ENCODE measurements around the gene RELB. TPM values are rescaled to one million over a fixed set of nuclear protein-coding genes. Genes with fewer than 3 reads are reported as not detected.

The RELB gene, protein sequence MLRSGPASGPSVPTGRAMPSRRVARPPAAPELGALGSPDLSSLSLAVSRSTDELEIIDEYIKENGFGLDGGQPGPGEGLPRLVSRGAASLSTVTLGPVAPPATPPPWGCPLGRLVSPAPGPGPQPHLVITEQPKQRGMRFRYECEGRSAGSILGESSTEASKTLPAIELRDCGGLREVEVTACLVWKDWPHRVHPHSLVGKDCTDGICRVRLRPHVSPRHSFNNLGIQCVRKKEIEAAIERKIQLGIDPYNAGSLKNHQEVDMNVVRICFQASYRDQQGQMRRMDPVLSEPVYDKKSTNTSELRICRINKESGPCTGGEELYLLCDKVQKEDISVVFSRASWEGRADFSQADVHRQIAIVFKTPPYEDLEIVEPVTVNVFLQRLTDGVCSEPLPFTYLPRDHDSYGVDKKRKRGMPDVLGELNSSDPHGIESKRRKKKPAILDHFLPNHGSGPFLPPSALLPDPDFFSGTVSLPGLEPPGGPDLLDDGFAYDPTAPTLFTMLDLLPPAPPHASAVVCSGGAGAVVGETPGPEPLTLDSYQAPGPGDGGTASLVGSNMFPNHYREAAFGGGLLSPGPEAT
- total RNA-seq (1 to 10 TPM; 2.3 to 6.5 (median 3.3) TPM), polyA plus RNA-seq (2.4 TPM)
- long read RNA-seq, donor 1, partial matches to known transcripts = 1 of 5 reads
- long read RNA-seq, donor 1, other reads (novel, unspliced or antisense) = 1 of 5 reads
- long read RNA-seq, donor 2, partial matches to known transcripts = 1 of 4 reads
- long read RNA-seq, donor 2, other reads (novel, unspliced or antisense) = 1 of 4 reads
- long read RNA-seq, donor 3, transcript RELB-202 (11 exons, 2,219 nt) = major isoform, 7 of 9 reads
- long read RNA-seq, donor 3, partial matches to known transcripts = 2 of 9 reads
- long read RNA-seq, donor 3, other reads (novel, unspliced or antisense) = 0 of 9 reads
- long read RNA-seq, donor 4, partial matches to known transcripts = 0 of 1 reads
- long read RNA-seq, donor 4, other reads (novel, unspliced or antisense) = 0 of 1 reads

DNA sequence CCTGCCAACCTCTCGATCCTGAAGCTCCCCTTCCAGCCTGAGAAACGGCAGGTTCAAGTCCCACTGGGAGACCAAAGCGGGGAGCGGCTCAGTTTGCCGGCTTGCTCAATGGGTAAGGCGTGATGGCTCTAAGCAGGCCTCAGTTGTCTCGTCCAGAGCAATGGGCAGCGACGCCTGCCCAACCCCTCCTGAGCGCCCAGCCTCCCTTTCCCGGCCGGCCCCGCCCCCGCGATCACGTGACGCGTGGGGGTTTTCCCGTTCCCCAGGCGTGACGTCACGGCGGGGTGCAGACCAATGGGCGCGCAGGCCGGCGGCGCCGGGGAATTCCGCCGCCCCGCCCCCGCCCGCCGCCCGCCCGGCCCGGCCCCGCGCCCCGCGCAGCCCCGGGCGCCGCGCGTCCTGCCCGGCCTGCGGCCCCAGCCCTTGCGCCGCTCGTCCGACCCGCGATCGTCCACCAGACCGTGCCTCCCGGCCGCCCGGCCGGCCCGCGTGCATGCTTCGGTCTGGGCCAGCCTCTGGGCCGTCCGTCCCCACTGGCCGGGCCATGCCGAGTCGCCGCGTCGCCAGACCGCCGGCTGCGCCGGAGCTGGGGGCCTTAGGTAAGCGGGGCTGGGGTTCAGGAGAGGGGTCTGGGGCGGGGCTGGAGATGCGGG, at the start of gene RELB:
TSS of gene RELB (plus strand) at position 378 of the 653 bp plus-strand sequence. CDS start at position 494, 116 bp downstream.
- Histone ChIP-seq H3K4me1 (ENCODE audit: control insufficient read depth, insufficient read depth, low read length) (no peaks in the 10 kb centered on the region), H3K4me3 (ENCODE audit: low read length) (peak within 1 kb of the TSS; percentile 80), H3K27ac (ENCODE audit: low read length) (peak within 1 kb of the TSS; percentile 84), H3K27me3 (ENCODE audit: control insufficient read depth, insufficient read depth) (no peaks in the 10 kb centered on the region), H3K9me3 (ENCODE audit: control insufficient read depth, low read length) (no peaks in the 10 kb centered on the region)
- intact Hi-C loops (cut with DNase I) = no loop called here
- 2% methylated on average over 79 of the region's 79 CpGs for WGBS
- peak; percentile 63 to 65 for ATAC-seq
- DNase-seq = peak; percentile 97 to 98 (median 98)

DNA sequence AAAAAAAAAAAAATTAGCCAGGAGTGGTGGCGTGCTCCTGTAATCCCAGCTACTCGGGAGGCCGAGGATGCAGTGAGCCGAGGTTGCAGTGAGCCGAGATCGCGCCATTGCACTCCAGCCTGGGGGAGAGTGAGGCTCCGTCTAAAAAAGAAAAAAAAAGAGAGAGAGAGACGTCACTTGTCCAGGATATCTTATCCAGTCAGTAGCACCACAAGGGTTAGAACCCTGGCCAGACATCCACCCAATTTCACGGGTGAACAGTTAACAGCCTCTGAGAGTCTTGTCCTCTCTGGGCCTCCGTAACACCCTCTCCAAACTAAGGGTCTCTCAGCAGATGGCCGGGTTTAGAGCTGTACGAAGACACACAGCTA, 47.0 kb upstream of the RELB start:
- Histone ChIP-seq H3K4me3 (ENCODE audit: low read length) (peak overlapping the region; percentile 93), H3K4me1 (ENCODE audit: control insufficient read depth, insufficient read depth, low read length) (peaks cover 5% of the 10 kb centered on the region), H3K27me3 (ENCODE audit: control insufficient read depth, insufficient read depth) (no peaks in the 10 kb centered on the region), H3K9me3 (ENCODE audit: control insufficient read depth, low read length) (no peaks in the 10 kb centered on the region), H3K27ac (ENCODE audit: low read length) (peak overlapping the region; percentile 97)
- 30% methylated on average over 13 of the region's 13 CpGs for WGBS
- intact Hi-C loops (cut with DNase I) = loop anchor here in 3 of 4 donors (5.0 kb wide), 1 partner anchor 52 kb away; no protein-coding TSS in a partner anchor
- ATAC-seq = no peak
- DNase-seq = no peak

GRCh38 chr19:44954649-44955504, 46.4 kb upstream of the RELB start, which contains the start of gene CLPTM1:
TSS of gene CLPTM1 (plus strand) at chr19:44955380. CDS start at chr19:44955396, 16 bp downstream.
- no peaks in the 10 kb centered on the region for H3K27me3 ChIP-seq (ENCODE audit: control insufficient read depth, insufficient read depth)
- ATAC-seq = peak; percentile 95 to 97
- no peaks in the 10 kb centered on the region for H3K9me3 ChIP-seq (ENCODE audit: control insufficient read depth, low read length)
- WGBS = under 1% methylated on average over 65 of the region's 65 CpGs
- peak; percentile 98 to 99 (median 99) for DNase-seq
- H3K4me3 ChIP-seq (ENCODE audit: low read length) = peak within 1 kb of the TSS; percentile 93
- peak within 1 kb of the TSS; percentile 97 for H3K27ac ChIP-seq (ENCODE audit: low read length)
- intact Hi-C loops (cut with DNase I) = loop anchor here in 3 of 4 donors (5.0 kb wide), 1 partner anchor 53 kb away; no protein-coding TSS in a partner anchor
- H3K4me1 ChIP-seq (ENCODE audit: control insufficient read depth, insufficient read depth, low read length) = peaks cover 5% of the 10 kb centered on the region

- ATAC-seq = no peak
- H3K4me1 ChIP-seq (ENCODE audit: control insufficient read depth, insufficient read depth, low read length) = peaks cover 5% of the 10 kb centered on the region
Measured at GRCh38 chr19:44955505-44956439, 45.5 kb upstream of the RELB start.

GRCh38 chr19:44957526-44957925, 43.7 kb upstream of the RELB start:
- Histone ChIP-seq H3K9me3 (ENCODE audit: control insufficient read depth, low read length) (no peaks in the 10 kb centered on the region), H3K4me1 (ENCODE audit: control insufficient read depth, insufficient read depth, low read length) (peaks cover 5% of the 10 kb centered on the region), H3K27me3 (ENCODE audit: control insufficient read depth, insufficient read depth) (no peaks in the 10 kb centered on the region), H3K27ac (ENCODE audit: low read length) (no peak overlapping the region), H3K4me3 (ENCODE audit: low read length) (no peak overlapping the region)
- ATAC-seq = no peak
- no peak for DNase-seq
- WGBS = 70% methylated on average over 7 of the region's 7 CpGs
- intact Hi-C loops (cut with DNase I) = no loop called here

More at GRCh38 chr19:44955505-44956439, 45.5 kb upstream of the RELB start:
- 3% methylated on average over 40 of the region's 40 CpGs for WGBS
- Histone ChIP-seq H3K27ac (ENCODE audit: low read length) (peak overlapping the region; percentile 73), H3K4me3 (ENCODE audit: low read length) (peak overlapping the region; percentile 93), H3K27me3 (ENCODE audit: control insufficient read depth, insufficient read depth) (no peaks in the 10 kb centered on the region), H3K9me3 (ENCODE audit: control insufficient read depth, low read length) (no peaks in the 10 kb centered on the region)
- intact Hi-C loops (cut with DNase I) = no loop called here
- DNase-seq = no peak

- no peaks in the 10 kb centered on the region for H3K27me3 ChIP-seq (ENCODE audit: control insufficient read depth, insufficient read depth)
- H3K9me3 ChIP-seq (ENCODE audit: control insufficient read depth, low read length) = no peaks in the 10 kb centered on the region
- intact Hi-C loops (cut with DNase I) = no loop called here
- peaks cover 5% of the 10 kb centered on the region for H3K4me1 ChIP-seq (ENCODE audit: control insufficient read depth, insufficient read depth, low read length)
- H3K27ac ChIP-seq (ENCODE audit: low read length) = no peak overlapping the region
- DNase-seq (no peak), ATAC-seq (no peak)
- 77% methylated on average over 9 of the region's 9 CpGs for WGBS
- no peak overlapping the region for H3K4me3 ChIP-seq (ENCODE audit: low read length)
Measured at GRCh38 chr19:44958090-44958489, 43.2 kb upstream of the RELB start.

DNA sequence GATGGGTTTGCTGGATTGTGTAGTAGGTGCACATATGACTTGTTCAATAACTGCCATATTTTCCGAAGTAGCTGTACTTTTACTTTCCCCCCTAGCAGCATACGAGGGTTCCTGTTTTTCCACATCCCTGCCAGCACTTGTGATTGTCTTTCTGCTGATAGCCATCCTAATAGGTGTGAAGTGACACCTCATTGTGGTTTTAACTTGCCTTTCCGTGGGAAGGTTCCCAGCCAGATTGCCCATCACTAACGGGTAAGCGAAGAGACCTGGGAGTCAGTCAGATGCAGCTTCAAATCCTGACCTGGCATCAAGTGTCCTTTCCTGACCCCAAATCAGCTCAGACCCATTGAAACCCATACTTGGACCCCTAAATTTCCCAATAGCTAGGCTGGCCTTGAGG, 41.6 kb upstream of the RELB start:
- Histone ChIP-seq H3K4me1 (ENCODE audit: control insufficient read depth, insufficient read depth, low read length) (peaks cover 5% of the 10 kb centered on the region), H3K27me3 (ENCODE audit: control insufficient read depth, insufficient read depth) (no peaks in the 10 kb centered on the region), H3K4me3 (ENCODE audit: low read length) (no peak overlapping the region), H3K27ac (ENCODE audit: low read length) (no peak overlapping the region), H3K9me3 (ENCODE audit: control insufficient read depth, low read length) (no peaks in the 10 kb centered on the region)
- WGBS = 65% methylated on average over 5 of the region's 5 CpGs
- DNase-seq (no peak), ATAC-seq (no peak)
- intact Hi-C loops (cut with DNase I) = no loop called here

DNA sequence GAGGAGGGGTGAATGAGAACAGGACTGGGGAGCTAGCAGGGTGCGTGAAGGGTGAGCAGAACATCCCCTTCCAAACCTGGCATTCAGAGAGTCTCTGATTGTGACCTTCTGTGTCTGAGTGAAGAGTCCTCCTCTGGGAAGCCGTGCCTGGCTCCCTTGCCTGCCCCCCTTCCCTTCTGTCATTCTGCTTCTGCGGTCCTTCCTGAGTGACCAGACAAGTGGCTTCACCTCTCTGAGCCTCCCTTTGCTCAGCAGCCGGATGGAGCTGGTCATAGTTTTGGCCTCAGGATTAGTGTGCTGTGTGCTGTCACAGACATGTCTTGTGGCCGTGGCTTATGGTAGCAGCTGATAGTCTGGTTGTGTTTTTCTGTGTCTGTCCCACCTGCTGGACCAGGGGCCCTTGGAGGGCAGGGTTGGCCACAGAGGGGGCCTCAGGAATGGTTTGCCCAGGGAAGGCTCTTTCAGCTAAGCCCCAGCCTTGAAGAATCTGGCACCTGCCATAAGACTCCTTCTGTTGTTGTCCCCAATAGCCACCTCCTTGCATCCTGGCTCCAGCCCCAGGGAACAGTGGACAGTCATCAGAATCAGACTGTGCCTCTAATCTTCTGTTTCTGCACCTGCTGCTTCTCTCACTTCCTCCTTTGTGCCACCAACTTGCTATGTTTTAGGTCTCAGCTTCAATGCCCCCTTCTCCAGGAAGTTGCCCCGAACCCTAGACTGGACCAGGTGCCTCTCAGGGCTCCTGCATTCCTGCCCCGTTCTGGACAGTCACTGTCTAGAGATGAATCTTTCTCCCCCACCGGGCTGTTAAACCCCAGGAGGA, 40.1 kb upstream of the RELB start:
- Histone ChIP-seq H3K4me3 (ENCODE audit: low read length) (no peak overlapping the region), H3K27me3 (ENCODE audit: control insufficient read depth, insufficient read depth) (no peaks in the 10 kb centered on the region), H3K9me3 (ENCODE audit: control insufficient read depth, low read length) (no peaks in the 10 kb centered on the region), H3K27ac (ENCODE audit: low read length) (no peak overlapping the region), H3K4me1 (ENCODE audit: control insufficient read depth, insufficient read depth, low read length) (peaks cover 3% of the 10 kb centered on the region)
- WGBS = 72% methylated on average over 8 of the region's 8 CpGs
- DNase-seq = no peak
- intact Hi-C loops (cut with DNase I) = no loop called here
- ATAC-seq = peak in 1 of 2 donors; percentile 13

All from right cardiac atrium (tissue), 5 donors.